ENCODE results near the gene FAM118B.

FAM118B gene

DNA sequence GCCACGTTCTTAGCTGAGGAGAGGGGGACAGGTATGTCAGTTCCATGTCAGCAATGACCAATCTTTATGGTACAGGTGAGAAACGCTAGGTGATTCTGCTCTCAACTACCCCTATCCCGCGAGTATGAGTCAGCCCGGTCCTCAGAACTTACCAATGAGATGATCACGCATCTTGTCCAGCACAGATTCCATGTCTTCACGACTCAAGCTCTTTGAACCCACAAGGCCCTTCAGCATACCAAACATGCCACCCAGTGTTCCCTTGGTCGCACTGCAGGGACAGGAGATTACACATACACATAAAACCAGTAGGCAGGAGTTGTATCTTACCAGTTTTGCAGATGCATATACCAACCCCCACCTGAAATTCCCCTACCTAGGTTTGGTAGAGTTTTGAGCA, 54.2 kb downstream of the FAM118B start:
- TF ChIP-seq, protein P1, sequence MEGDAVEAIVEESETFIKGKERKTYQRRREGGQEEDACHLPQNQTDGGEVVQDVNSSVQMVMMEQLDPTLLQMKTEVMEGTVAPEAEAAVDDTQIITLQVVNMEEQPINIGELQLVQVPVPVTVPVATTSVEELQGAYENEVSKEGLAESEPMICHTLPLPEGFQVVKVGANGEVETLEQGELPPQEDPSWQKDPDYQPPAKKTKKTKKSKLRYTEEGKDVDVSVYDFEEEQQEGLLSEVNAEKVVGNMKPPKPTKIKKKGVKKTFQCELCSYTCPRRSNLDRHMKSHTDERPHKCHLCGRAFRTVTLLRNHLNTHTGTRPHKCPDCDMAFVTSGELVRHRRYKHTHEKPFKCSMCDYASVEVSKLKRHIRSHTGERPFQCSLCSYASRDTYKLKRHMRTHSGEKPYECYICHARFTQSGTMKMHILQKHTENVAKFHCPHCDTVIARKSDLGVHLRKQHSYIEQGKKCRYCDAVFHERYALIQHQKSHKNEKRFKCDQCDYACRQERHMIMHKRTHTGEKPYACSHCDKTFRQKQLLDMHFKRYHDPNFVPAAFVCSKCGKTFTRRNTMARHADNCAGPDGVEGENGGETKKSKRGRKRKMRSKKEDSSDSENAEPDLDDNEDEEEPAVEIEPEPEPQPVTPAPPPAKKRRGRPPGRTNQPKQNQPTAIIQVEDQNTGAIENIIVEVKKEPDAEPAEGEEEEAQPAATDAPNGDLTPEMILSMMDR (IDR thresholded peaks at IDR 0.05; ENCODE audit: control insufficient read depth, extremely low read depth, insufficient read depth), result no peak
- no peak for DNase-seq (ENCODE audit: low read depth)
- H3K4me3 ChIP-seq (ENCODE audit: low read depth, low read length), result no peak overlapping the region

DNA sequence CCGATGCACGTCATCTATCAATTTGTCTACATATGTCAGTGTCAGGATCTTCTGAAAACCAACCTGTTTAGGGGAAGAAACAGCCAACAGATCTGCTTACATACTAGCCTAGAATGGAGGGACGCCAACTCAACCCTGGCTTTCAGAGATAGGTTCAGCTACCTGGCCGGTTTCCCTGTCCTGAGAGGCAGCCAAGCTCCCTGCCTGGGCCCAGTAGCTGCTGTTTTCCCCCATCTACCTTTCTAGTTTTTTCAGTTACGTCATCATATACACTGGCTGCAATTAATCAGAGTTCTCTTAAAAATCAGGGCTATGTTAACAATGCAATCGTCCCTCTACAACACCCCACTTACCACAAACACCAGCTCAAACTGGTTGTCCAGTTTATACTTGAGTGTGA, 56.1 kb downstream of the FAM118B start:
- peak; percentile 91 for DNase-seq (ENCODE audit: low read depth)
- TF ChIP-seq, protein P1 (IDR thresholded peaks at IDR 0.05; ENCODE audit: control insufficient read depth, extremely low read depth, insufficient read depth), result no peak
- H3K4me3 ChIP-seq (ENCODE audit: low read depth, low read length), result peak overlapping the region; percentile 82

DNA sequence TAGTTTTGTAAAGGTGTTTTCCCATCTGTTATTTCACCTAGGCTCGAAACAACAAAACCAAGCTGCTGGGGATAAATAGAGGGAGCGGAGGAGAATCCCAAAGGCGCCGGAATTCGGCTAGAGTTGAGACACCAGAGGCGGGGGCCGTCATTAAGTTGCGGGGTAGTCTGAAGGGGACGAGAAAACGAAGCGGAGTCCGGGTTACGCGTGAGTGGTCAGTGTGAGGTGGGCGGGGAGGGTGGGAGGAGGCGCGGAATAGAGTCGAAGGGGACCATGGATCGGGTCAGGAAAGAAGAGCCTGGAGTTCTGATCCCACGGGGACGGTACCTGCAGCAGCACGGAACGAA, 56.8 kb downstream of the FAM118B start:
- TF ChIP-seq, protein P1 (IDR thresholded peaks at IDR 0.05; ENCODE audit: control insufficient read depth, extremely low read depth, insufficient read depth), result no peak
- no peak for DNase-seq (ENCODE audit: low read depth)
- H3K4me3 ChIP-seq (ENCODE audit: low read depth, low read length), result peak overlapping the region; percentile 82

DNA sequence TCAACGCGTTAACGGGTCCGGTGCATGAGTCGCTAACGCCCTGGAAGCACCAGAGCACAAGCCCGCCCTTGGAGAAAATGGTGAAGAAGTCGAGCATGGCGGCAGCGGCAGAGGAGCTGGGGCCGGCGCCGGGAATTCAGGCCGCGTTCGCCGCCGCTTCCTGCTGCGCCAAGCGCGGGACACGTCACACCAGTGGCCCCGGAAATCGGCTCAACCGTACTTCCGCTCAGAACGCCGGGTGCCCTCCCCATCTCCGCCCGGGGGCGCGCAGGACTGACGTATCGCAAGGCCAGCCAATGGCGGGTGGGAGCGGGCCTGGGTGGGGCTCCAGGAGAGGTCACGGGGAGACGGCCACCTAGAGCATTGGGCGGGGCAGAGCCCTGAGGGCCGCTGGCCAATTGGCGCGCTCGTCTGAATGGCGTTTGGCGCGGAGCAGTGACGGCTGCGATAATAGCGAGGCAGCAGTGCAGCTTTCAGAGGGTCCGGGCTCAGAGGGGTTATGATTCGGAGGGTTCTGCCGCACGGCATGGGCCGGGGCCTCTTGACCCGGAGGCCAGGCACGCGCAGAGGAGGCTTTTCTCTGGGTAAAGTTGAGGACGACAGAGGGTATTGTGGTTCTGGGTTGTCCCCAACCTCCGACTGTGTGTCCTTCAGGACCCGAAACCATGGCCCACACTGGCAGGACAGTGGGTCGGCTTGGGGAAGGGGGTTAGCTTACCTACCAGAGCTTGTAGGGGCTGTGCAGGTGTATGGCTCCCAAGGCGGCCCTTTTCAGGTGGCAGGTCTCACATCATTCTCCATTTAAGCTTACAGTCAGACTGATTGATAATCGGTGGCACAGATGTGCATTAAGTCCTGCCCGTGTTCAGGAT, 57.4 kb downstream of the FAM118B start, which contains the start of the genes FOXRED1 and SRPRA:
FOXRED1 (plus strand) TSS at position 447 of the 872 bp plus-strand sequence; CDS start at position 500, 53 bp downstream.
SRPRA (minus strand) TSS at position 188 of the 872 bp plus-strand sequence; CDS start at position 97, 91 bp downstream.
- TF ChIP-seq, protein P1 (IDR thresholded peaks at IDR 0.05; ENCODE audit: control insufficient read depth, extremely low read depth, insufficient read depth), result no peak
- H3K4me3 ChIP-seq (ENCODE audit: low read depth, low read length), result peak within 1 kb of the TSS; percentile 82
- DNase-seq (ENCODE audit: low read depth), result peak; percentile 97

DNA sequence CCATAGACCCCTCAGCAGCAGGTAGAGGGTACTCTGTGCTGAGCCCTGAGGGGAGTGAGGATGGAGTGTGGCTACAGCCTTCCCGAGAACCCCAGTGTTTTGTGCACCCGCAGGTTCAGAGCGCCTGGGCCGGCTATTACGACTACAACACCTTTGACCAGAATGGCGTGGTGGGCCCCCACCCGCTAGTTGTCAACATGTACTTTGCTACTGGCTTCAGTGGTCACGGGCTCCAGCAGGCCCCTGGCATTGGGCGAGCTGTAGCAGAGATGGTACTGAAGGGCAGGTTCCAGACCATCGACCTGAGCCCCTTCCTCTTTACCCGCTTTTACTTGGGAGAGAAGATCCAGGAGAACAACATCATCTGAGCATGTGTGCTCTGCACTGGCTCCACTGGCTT, 65.7 kb downstream of the FAM118B start:
- DNase-seq (ENCODE audit: low read depth), result no peak
- no peak overlapping the region for H3K4me3 ChIP-seq (ENCODE audit: low read depth, low read length)
- TF ChIP-seq, protein P1 (IDR thresholded peaks at IDR 0.05; ENCODE audit: control insufficient read depth, extremely low read depth, insufficient read depth), result no peak

DNA sequence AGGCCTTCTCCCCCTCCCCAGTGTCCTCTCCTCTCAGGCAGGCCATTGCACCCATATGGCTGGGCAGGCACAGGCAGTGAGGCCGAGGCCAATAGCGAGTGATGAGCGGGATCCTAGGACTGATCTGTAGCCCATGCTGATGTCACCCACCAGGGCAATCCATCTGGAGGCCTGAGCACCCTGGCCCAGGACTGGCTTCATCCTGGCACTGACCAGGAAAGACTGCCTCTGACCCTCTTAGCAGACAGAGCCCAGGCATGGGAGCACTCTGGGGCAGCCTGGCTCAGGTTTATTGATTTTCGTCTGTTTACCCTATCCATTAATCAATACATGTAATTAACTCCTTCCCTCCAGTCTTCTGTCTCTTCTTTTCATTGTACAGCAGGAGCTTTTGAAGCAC, 66.2 kb downstream of the FAM118B start:
- TF ChIP-seq, protein P1 (IDR thresholded peaks at IDR 0.05; ENCODE audit: control insufficient read depth, extremely low read depth, insufficient read depth), result no peak
- no peak overlapping the region for H3K4me3 ChIP-seq (ENCODE audit: low read depth, low read length)
- DNase-seq (ENCODE audit: low read depth), result no peak

Measured in LNCaP clone FGC (cell line).